ENCODE data around the gene DGKH.
"Not testable (repeated sequence)": the region's sequence is repeated elsewhere in the genome, so short reads cannot be mapped to it uniquely, and the experiment has no call there.

DGKH gene

GRCh38 chr13:42071672-42072419, 23.4 kb downstream of the DGKH start:
- in situ Hi-C loops (cut with MboI; ENCODE audit: low sequenced_read_pairs), result no loop called here

- in situ Hi-C loops (cut with MboI; ENCODE audit: low sequenced_read_pairs), result no loop called here
Observed at GRCh38 chr13:42073683-42074082, 25.2 kb downstream of the DGKH start.

GRCh38 chr13:42075517-42075916, 27.1 kb downstream of the DGKH start:
- in situ Hi-C loops (cut with MboI; ENCODE audit: low sequenced_read_pairs), result no loop called here

DNA sequence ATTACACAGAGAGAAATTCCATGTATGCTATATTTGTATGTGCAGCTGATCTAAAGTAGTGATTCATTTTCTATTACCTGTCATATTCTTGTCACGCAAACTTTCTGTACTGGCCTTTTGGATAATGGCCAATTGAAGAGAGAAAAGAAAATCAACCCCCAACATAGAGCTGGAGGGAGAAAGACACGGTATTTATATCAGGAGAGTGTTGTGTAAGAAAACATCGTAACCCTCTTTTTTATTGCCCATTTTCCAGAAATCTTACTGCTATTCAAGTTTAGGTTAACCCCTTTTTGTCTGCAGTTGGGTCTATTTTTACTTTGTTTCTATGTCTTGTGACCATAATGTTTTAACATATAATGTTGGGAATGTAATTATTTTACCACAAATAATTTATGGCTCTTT, 27.9 kb downstream of the DGKH start:
- in situ Hi-C loops (cut with MboI; ENCODE audit: low sequenced_read_pairs), result no loop called here

DNA sequence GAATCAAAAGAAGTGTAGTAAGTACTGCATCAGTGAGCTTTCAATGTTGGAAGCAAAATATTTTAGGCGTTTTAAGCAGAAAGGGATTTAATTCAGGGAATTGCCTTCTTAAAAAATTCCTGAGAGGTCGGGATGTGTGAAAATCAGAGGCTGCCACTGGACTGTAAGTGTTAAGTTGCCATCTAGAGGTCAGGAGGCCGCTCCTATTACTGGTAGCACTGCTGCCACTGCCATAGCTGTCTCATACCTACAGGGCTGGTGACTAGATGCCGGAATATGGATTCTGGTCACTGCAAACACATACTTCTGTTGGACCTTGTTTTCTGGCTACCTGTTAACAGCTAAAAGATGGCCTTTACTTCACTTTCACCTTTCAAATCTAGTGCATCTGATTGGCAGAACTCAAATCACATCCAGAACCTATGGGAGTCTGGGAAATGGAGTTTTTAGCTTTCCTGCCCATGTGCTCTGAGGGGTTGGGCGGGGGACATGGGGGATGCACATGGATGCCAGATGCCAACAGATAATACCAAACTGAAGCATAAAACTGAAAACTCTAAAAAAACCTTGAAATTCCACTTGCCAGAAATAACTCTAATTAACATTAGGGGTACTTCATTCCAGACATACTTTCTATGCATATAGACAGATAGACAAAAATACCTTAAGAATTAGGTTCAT, 29.8 kb downstream of the DGKH start:
- in situ Hi-C loops (cut with MboI; ENCODE audit: low sequenced_read_pairs), result no loop called here

DNA sequence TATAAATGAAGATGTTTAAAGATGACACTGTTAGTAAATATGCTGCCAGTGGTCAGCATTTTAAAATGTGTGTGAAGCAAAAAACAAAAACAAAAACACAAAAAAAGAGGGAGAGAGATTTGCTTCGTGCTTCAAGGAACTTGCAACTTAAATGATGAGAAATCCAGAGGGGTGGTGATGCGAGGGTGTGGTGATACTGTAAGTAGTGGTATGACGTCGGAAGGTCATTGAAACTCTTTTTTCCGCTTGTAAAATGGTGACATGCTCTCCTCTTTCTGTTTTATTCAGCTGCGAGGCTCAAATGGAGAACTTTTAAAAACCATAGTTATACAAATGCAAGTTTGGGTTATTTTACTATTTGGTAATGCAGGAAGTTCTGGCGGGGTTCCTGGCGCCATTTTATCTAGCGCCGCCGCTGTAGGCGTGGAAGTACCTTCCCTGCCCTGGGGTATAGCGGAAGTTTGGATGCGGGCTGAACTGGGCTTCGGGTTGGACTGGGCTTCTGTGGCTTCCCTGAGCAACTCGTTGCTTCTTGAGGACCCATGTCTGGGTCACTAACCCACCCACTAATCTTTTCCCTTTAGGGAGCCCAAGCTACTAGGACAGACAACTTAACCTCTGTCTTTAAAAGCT, 34.8 kb downstream of the DGKH start:
- in situ Hi-C loops (cut with MboI; ENCODE audit: low sequenced_read_pairs), result no loop called here

- in situ Hi-C loops (cut with MboI; ENCODE audit: low sequenced_read_pairs), result no loop called here
Observed at GRCh38 chr13:42084722-42085121, 36.3 kb downstream of the DGKH start.

GRCh38 chr13:42086582-42086981, 38.1 kb downstream of the DGKH start:
- in situ Hi-C loops (cut with MboI; ENCODE audit: low sequenced_read_pairs), result no loop called here

- in situ Hi-C loops (cut with MboI; ENCODE audit: low sequenced_read_pairs), result no loop called here
Observed at GRCh38 chr13:42094516-42095040, 46.1 kb downstream of the DGKH start.

GRCh38 chr13:42096222-42096621, 47.8 kb downstream of the DGKH start:
- in situ Hi-C loops (cut with MboI; ENCODE audit: low sequenced_read_pairs), result not testable (repeated sequence)

GRCh38 chr13:42099962-42100675, 51.7 kb downstream of the DGKH start:
- in situ Hi-C loops (cut with MboI; ENCODE audit: low sequenced_read_pairs), result no loop called here

- in situ Hi-C loops (cut with MboI; ENCODE audit: low sequenced_read_pairs), result no loop called here
Observed at GRCh38 chr13:42100960-42101359, 52.5 kb downstream of the DGKH start.

DNA sequence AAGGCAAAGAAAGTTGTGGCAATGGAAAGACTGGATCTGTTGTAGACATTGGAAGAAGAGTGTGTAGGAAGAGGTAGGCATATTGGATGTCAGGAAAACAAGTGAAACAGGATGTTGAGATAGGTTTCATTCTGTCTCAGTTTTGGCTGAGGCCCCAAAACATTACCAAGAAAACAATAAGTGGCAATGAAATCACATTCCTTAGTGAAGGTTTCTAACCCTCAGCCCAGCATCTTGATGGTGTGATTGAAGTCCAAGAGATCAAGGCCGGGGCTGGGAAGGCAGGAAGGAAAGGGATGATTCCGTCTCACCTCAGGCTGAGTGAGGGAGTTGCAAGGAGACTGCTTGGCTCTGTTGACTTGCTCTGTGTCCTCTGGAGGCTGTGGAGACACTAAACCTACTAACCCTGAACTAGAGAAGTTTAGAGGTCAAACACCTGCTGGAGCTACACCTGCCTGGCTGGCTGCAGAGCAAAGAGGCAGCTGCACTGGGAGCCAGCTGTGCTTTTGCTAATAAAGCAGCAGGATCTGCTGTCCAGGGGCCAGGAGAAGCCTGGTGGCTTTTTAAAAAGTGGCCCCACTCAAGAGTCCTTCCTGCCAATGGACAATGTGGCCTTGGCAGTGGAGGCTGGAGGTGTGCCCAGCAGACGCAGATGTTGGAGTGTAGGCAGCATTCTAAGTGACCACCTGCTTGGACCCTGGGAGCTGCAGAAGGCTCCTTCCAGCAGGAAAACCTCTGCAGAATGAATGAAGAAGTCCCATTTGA, 53.6 kb downstream of the DGKH start:
- in situ Hi-C loops (cut with MboI; ENCODE audit: low sequenced_read_pairs), result no loop called here

- in situ Hi-C loops (cut with MboI; ENCODE audit: low sequenced_read_pairs), result no loop called here
Observed at GRCh38 chr13:42102961-42103865, 54.8 kb downstream of the DGKH start.

- in situ Hi-C loops (cut with MboI; ENCODE audit: low sequenced_read_pairs), result no loop called here
Observed at GRCh38 chr13:42106998-42107397, 58.5 kb downstream of the DGKH start.

DNA sequence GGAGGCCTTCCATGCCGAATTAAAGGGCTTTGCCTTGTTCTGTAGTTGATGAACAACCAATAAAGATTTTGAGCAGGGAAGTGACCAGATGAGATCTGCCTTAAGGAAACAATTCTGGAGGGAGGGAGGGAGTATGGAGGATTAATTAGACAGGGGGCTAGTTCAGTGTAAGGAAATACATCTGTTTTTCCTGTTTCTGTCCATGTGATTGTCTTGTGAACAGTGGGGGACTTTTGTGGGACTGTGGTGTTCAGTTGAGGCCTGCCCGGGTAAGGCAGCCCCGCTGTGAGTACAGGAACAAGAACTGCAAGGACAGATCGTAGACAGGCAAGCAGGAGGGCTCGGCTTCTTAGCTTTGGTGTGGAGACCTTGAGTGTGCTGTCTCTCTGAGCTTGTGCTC, 59.0 kb downstream of the DGKH start:
- in situ Hi-C loops (cut with MboI; ENCODE audit: low sequenced_read_pairs), result no loop called here

DNA sequence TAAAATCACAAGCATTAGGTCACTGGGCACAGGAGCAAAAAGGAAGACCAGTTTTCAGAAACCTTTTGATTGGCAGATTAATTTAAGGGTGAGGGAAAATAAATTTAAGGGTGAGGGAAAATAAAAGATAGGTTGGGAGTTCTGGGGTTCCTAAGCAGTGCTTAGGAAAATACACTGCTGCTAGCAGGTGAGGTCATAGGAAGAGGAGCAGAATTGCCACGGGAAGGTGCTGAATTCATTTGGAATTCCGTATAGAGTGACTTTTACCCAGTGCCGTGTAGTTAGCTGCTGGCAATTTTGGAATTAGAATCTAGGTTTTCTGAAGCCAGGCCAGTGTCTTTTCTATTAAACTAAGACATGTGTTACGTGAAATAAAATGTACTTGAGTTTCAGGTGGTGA, 59.8 kb downstream of the DGKH start:
- in situ Hi-C loops (cut with MboI; ENCODE audit: low sequenced_read_pairs), result no loop called here

- in situ Hi-C loops (cut with MboI; ENCODE audit: low sequenced_read_pairs), result no loop called here
Observed at GRCh38 chr13:42109957-42110356, 61.5 kb downstream of the DGKH start.

DNA sequence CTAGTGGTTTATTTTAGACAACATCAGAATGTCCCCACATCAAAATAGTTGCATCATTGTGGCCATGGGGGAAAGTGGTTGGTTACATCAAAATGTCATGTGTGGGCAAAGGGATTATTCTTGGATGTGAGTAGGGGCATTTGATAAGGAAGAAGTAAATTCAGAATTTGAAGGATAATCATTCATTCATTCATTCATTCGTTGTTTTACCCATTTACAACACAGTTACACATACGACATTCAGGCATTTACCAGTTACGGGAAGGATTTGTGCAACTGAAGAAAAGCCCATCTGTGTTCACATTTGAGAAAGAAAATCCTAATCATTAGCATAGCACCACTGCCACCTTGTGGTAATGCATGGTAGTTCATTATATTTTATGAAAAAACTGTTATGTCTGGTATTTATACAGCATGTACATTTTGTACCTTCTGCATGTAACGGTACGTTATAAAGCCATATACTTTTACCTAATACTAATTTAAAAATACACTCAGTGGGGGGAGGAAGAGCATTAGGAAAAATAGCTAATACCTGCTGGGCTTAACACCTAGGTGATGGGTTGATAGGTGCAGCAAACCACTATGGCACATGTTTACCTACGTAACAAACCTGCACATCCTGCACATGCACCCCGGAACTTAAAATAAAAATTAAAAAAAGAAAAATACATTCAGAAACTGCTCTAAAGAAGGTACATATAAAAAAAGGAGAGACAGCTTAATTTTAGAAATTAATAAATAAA, 62.1 kb downstream of the DGKH start:
- in situ Hi-C loops (cut with MboI; ENCODE audit: low sequenced_read_pairs), result no loop called here

Measured in hTERT RPE-1 (cell line).